ENCODE measurements around the gene MIOX.

DNA sequence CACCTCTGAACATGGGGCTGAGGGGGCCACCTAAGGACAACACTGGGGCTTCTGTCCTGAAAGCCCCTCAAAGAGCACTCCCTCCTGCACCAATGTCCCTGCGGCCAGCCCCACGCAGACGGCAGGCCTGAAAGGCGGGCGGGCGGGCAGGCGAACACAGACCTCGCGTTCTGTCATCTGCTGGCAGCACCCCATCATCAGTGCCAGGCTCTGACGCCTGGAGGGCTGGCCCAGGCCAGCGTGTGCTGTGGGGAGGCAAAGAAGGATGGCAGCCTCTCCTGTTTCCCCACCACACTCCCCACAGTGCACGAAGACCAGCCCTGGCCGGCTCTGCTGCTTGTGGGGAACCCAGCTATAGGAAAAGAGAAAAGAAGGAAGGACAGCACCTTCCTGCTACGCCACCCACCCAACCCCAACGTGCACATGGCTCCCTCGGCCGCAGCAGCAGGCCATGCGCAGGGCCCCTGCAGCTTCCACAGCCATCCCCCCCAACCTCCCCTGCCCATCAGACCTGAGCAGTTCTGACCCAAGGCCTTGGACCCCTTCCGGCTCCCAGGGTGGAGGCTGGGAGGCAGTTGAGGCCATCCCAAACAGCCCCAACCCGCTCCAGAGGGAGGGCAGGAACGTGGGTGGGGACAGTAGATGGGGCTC lies 15.3 kb upstream of the MIOX start:
- TF ChIP-seq, protein P1, sequence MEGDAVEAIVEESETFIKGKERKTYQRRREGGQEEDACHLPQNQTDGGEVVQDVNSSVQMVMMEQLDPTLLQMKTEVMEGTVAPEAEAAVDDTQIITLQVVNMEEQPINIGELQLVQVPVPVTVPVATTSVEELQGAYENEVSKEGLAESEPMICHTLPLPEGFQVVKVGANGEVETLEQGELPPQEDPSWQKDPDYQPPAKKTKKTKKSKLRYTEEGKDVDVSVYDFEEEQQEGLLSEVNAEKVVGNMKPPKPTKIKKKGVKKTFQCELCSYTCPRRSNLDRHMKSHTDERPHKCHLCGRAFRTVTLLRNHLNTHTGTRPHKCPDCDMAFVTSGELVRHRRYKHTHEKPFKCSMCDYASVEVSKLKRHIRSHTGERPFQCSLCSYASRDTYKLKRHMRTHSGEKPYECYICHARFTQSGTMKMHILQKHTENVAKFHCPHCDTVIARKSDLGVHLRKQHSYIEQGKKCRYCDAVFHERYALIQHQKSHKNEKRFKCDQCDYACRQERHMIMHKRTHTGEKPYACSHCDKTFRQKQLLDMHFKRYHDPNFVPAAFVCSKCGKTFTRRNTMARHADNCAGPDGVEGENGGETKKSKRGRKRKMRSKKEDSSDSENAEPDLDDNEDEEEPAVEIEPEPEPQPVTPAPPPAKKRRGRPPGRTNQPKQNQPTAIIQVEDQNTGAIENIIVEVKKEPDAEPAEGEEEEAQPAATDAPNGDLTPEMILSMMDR (IDR thresholded peaks at IDR 0.05), result no peak
- TF ChIP-seq POLR2A (IDR thresholded peaks at IDR 0.05), result no peak
